Body of pancreas (tissue), 4 donors: ENCODE results near the gene MXRA7.

Experiments used
- CTCF ChIP-seq, 7 experiments: fragments of 450-650 bp in 4 of 7; fragments of 200-600 bp in 3 of 7; sonication (generic) in 3 of 7; IDR thresholded peaks; one replicate each; pipeline ENCODE4 v1.5.1; 2016 to 2019; ENCODE audit warnings: antibody characterized with exemption in 7 of 7
- POLR2A ChIP-seq, 3 donors: fragments of 450-650 bp; IDR thresholded peaks; one replicate each; pipeline ENCODE4 v1.6.1; 2016; ENCODE audit warnings: antibody characterized with exemption in 3 of 3, mild to moderate bottlenecking in 2 of 3

GRCh38 chr17:76671123-76671911 lies 39.4 kb downstream of the MXRA7 start:
- TF ChIP-seq CTCF (IDR thresholded peaks at IDR 0.05) (no peak), POLR2A (IDR thresholded peaks at IDR 0.05) (peak in 2 of 3 donors; percentile 64 to 65)
